WTC11 (cell line): ENCODE data around the gene KIF17.

Source experiments
- ARID4B ChIP-seq: sonication (generic); formaldehyde crosslinking; IDR thresholded peaks from 2 replicates; pipeline ENCODE4 v1.8.0; 2023; ENCODE audit warnings: missing genetic modification reagents, mild to moderate bottlenecking, borderline replicate concordance
- CREM ChIP-seq: sonication (generic); formaldehyde crosslinking; IDR thresholded peaks from 2 replicates; pipeline ENCODE4 v1.8.1; 2022; ENCODE audit warnings: mild to moderate bottlenecking, missing genetic modification reagents, moderate library complexity
- CTCF ChIP-seq: fragments of 200-600 bp; IDR thresholded peaks from 2 replicates; pipeline ENCODE4 v1.8.0; 2022; ENCODE audit warnings: antibody characterized with exemption
- FOXP4 ChIP-seq: sonication (generic); formaldehyde crosslinking; IDR thresholded peaks from 2 replicates; pipeline ENCODE4 v1.8.0; 2022; ENCODE audit warnings: mild to moderate bottlenecking, missing genetic modification reagents
- SOX15 ChIP-seq: fragments of 250-450 bp; sonication (Bioruptor Pico); IDR thresholded peaks from 2 replicates; pipeline ENCODE4 v1.9.0; 2021; ENCODE audit warnings: mild to moderate bottlenecking
- SP1 ChIP-seq: sonication (generic); formaldehyde crosslinking; conservative IDR thresholded peaks from 2 replicates; pipeline ENCODE4 v1.8.1; 2022; ENCODE audit warnings: missing genetic modification reagents
- TCF7 ChIP-seq: sonication (generic); formaldehyde crosslinking; IDR thresholded peaks from 2 replicates; pipeline ENCODE4 v1.8.0; 2022; ENCODE audit warnings: mild to moderate bottlenecking, low read depth, missing genetic modification reagents, moderate library complexity
- USF2 ChIP-seq: sonication (generic); formaldehyde crosslinking; IDR thresholded peaks from 2 replicates; pipeline ENCODE4 v1.8.1; 2023; ENCODE audit warnings: mild to moderate bottlenecking, missing genetic modification reagents, moderate library complexity
- ZBTB43 ChIP-seq: sonication (generic); formaldehyde crosslinking; IDR thresholded peaks from 2 replicates; pipeline ENCODE4 v1.8.1; 2023; ENCODE audit warnings: mild to moderate bottlenecking, missing genetic modification reagents
- ZNF281 ChIP-seq: sonication (generic); formaldehyde crosslinking; IDR thresholded peaks from 2 replicates; pipeline ENCODE4 v1.8.0; 2023; ENCODE audit warnings: mild to moderate bottlenecking, missing genetic modification reagents
- ZNF532 ChIP-seq: fragments of 250-450 bp; sonication (Bioruptor Pico); IDR thresholded peaks from 2 replicates; pipeline ENCODE4 v1.9.0; 2021; ENCODE audit warnings: mild to moderate bottlenecking, borderline replicate concordance

- TF ChIP-seq CTCF (no peak), SOX15 (CRISPR knock-in tag) (no peak), ZBTB43 (CRISPR knock-in tag) (no peak), ZNF532 (CRISPR knock-in tag) (no peak), ZNF281 (CRISPR knock-in tag) (no peak), USF2 (CRISPR knock-in tag) (no peak), SP1 (CRISPR knock-in tag) (no peak), FOXP4 (CRISPR knock-in tag) (no peak), TCF7 (no peak), ARID4B (no peak), CREM (CRISPR knock-in tag) (no peak)
Measured at GRCh38 chr1:20632386-20632785, 85.4 kb downstream of the KIF17 start.
